RKO (cell line): ENCODE data around the gene KRT25.
A peak's percentile ranks its signal among the peaks of the same experiment; 100 is the strongest.

Experiments used
- DNase-seq: peaks from one replicate; pipeline ENCODE4 v3.0.0-alpha.2; 2016; ENCODE audit warnings: low spot score

Gene KRT25, protein sequence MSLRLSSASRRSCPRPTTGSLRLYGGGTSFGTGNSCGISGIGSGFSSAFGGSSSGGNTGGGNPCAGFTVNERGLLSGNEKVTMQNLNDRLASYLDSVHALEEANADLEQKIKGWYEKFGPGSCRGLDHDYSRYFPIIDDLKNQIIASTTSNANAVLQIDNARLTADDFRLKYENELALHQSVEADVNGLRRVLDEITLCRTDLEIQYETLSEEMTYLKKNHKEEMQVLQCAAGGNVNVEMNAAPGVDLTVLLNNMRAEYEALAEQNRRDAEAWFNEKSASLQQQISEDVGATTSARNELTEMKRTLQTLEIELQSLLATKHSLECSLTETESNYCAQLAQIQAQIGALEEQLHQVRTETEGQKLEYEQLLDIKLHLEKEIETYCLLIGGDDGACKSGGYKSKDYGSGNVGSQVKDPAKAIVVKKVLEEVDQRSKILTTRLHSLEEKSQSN

GRCh38 chr17:40755231-40755630, at the start of gene KRT25:
Gene KRT25 (minus strand): TSS chr17:40755331. CDS start chr17:40755271, 60 bp downstream.
- DNase-seq: no peak

GRCh38 chr17:40803617-40804082, 48.5 kb upstream of the KRT25 start:
- peak; percentile 73 for DNase-seq

DNA sequence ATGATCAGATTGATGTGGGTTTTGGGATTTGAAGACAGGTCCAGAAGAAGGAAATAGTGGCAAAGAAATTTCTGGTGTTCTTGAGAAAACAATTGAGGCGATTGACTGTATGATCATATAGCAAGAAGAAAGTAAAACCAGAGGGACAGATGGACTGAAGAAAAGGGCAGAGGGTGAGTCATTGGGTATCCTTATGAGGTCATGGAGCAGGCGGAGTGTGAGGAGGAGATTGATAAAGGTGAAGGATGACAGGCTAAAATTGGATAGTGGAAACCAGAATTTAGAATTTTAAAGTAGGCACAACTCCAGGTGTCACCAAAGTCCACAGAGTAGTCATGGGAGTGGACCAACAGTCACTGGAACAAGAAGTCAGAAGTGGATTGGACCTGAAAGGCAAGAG, 46.0 kb upstream of the KRT25 start:
- no peak for DNase-seq

DNA sequence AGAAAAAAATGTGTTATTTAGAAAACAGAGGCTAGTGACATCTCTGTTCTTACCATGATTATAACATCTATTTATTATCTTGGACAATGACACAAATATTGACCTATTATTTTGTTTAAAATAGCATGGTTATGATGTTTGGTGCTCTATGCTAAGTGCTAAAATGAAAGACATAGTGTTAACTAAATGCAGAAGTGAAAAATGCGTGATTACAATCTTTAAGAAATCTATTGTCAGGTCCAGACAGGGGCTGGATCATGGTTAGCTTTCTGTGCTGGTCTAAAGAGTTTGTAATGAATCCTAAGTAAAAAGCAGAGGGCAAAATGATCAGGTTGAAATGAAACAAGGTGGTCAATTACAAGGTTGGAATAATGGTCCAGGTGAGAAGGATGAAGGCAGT, 45.2 kb upstream of the KRT25 start:
- DNase-seq: no peak

- no peak for DNase-seq
Measured at GRCh38 chr17:40799859-40800258, 44.7 kb upstream of the KRT25 start, which contains the start of gene KRT28. Gene KRT28 (minus strand): TSS chr17:40799959. CDS start chr17:40799893, 66 bp downstream.

DNA sequence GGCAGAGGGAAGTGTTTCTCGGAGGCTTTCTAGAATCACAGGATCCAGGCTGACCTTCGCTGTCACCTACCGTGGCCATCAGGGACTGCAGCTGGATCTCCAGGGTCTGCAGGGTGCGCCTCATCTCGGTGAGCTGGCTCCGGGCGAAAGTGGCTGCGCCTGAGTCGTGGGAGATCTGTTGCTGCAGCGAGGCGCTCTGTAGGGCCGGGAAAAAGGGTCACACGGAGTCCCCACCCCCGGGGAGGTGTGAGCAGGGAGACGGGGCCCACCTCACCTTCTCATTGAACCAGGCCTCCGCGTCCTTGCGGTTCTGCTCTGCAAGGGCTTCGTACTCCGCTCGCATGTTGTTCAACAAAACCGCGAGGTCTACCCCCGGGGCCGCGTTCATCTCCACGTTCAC, 41.7 kb upstream of the KRT25 start:
- DNase-seq: no peak

- DNase-seq: no peak
Measured at GRCh38 chr17:40795019-40795667, 40.0 kb upstream of the KRT25 start.

DNA sequence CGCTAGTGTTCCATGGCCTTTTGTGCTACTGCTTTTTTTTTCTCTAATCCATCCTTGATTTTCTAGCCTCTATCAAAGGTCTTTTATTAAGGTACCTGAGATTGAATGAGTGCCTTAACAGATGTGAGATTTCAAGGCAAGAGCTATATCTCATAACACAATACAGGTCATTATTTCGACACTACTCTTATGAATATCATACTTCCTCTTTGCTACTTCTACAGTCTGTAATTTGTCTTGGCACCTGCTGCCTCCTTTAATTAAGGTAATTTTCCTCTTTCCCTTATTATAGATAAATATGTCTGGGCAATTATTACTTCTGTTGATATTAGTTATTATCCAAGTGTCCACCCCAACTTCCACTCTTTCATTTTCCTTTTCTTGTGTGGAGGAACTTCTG, 39.3 kb upstream of the KRT25 start:
- no peak for DNase-seq

- no peak for DNase-seq
Measured at GRCh38 chr17:40793832-40794231, 38.7 kb upstream of the KRT25 start.

GRCh38 chr17:40791787-40792436, 36.8 kb upstream of the KRT25 start:
- DNase-seq: peak; percentile 14

DNA sequence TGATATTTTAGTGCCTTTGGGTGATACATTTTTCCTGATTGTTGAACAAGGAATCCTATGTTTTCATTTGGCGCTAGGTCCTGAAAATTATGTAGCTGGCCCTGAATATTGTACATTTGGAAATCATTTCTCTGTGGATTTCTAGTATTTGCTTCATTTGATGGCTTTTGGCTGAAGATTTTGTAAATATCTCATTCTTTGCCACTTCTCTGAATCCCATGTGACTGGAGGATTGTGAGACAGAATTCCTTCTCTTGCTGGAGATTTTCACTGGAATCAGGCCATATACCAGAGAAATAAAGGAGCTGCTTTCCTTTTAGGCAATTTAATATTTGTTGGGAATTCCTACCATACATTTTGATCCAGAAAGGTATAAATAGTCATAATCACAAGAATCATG, 36.0 kb upstream of the KRT25 start:
- no peak for DNase-seq

DNA sequence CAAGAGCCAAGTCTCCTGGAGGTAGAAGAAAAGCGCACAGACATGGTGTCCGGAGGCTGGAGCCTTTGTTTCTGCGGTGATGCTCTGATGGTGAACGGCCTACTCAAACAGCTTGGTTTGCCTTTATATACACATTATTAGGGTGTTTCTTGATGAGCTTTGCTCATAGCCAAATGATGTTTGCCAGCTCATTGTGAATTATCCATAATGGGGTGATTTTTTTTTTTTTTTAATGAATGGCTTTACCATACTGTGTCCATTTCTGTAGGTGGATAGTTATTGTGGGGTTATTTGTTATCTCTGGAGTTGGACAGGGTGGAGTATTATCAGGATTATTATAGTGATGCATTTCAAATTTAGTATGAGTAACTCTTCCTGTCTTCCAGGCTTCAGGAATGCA, 27.3 kb upstream of the KRT25 start, which contains the start of gene KRT27:
Gene KRT27, minus strand, starts transcription at position 101 of the 400 bp plus-strand sequence. Its CDS starts 57 bp downstream, at position 44.
- DNase-seq: no peak

DNA sequence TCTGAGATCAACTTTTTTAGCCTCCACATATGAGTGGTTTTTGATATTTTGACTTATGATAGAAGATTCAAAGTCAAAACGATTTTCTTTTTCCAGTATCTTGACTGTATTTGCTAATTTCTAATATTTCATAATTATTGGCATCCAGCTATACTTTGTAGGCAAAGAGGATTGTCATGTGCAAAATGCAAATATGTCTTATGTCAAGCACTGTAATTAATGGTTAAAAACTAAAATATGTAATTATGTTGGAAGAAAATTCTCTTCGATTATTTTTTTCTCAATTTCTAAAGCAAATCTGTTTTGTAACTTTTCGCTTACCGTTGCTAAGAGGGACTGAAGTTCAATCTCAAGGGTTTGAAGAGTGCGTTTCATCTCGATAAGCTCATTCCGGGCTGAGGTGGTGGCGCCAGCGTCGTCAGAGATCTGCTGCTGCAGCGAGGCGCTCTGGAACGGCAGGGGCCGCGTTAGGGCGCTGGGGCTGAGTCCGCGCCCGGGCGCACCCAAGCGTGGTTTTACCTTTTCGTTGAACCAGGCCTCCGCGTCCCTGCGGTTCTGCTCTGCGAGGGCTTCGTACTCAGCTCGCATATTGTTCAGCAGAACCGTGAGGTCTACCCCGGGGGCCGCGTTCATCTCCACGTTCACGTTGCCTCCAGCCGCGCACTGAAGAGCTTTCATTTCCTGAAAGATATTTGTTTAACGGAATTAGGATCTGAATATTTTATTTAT, 24.2 kb upstream of the KRT25 start:
- DNase-seq: no peak

- no peak for DNase-seq
Measured at GRCh38 chr17:40778461-40778860, 23.3 kb upstream of the KRT25 start.

DNA sequence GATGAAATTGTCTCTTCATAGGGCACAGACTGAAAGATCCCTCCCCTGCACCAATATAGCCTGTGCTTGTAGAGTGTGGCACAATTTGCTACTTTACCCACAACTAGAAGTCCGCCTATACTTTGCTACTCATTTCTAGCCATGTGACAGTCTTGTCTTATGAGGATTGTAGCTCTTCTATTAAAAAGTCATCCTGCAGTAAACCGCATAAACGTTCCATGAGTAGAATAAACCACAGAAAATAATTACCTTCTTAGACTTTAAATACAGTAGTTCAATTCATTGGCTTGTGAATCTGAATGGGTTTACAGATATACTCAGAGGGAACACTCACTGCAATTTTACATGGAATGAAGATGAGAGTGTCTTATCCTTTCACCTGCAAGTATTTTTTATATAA, 22.8 kb upstream of the KRT25 start:
- DNase-seq: no peak

DNA sequence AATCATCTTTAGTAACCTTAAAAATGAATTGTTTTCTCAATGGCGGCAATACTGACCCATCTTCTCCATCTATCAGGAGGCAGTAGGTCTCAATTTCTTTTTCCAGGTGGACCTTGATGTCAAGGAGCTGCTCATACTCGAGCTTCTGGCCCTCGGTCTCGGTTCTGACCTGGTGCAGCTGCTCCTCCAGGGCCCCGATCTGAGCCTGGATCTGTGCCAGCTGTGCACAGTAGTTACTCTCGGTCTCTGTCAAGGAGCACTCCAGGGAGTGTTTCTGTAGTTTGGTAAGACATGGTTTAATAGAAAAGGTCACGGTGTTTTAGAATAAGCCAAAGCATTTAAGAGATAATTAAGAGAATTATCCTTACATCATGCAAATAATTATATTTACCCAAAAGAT, 22.3 kb upstream of the KRT25 start:
- no peak for DNase-seq

GRCh38 chr17:40775945-40776344, 20.8 kb upstream of the KRT25 start:
- DNase-seq: no peak

GRCh38 chr17:40772101-40772500, 17.0 kb upstream of the KRT25 start, which contains the start of gene KRT26:
Gene KRT26 (minus strand): TSS chr17:40772201. CDS start chr17:40772113, 88 bp downstream.
- no peak for DNase-seq

- no peak for DNase-seq
Measured at GRCh38 chr17:40765657-40766056, 10.5 kb upstream of the KRT25 start.

GRCh38 chr17:40763752-40764151, 8.6 kb upstream of the KRT25 start:
- no peak for DNase-seq

DNA sequence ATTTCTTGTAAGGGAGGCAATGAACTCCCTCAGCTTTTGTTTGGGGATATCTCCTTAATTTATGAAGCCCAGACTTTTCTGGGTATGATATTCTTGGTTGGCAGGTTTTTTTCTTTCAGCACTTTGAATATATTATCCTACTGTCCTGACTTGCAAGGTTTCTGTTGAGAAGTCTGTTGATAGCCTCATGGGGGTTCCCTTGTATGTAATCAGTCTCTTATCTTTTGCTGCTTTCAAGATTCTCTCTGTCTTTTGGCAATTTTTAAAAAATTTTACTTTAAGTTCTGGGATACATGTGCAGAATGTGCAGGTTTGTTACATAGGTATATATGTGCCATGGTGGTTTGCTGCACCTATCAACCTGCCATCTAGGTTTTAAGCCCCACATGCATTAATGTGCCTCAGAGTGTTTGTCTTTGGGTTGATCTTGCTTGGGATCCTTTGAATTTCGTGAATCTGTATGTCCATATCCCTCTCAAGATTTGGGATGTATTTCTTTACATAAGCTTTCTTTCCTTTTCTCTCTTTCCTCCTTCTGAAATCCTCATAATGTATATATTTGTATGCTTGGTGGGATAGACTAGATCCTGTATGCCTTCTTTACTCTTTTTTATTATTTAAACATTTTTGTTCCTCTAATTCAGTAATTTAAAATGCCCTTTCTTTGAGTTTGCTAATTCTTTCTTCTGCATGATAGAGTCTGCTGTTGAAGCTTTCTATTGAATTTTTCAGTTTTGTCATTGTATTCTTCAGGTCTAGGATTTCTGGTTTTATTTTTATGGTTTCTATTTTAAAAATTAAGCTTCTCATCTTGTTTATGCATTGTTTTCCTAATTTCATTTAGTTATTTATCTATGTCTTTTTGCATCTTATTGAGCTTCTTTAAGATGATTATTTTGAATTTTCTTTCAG, 5.2 kb upstream of the KRT25 start:
- no peak for DNase-seq
